Esophagus squamous epithelium (tissue), 4 donors: ENCODE measurements around the gene TMEM175.

Experiments used
- POLR2A ChIP-seq, 4 donors: fragments of 450-650 bp; IDR thresholded peaks; one replicate each; pipeline ENCODE4 v1.6.1; 2017; ENCODE audit warnings: antibody characterized with exemption in 4 of 4, mild to moderate bottlenecking in 4 of 4, moderate library complexity in 3 of 4
- TF ChIP-seq, protein P1 (sequence below), 6 experiments: fragments of 450-650 bp in 4 of 6; fragments of 200-600 bp in 2 of 6; sonication (generic) in 2 of 6; IDR thresholded peaks; one replicate each; pipeline ENCODE4 v1.5.1; 2016 to 2019; ENCODE audit warnings: antibody characterized with exemption in 6 of 6, mild to moderate bottlenecking in 4 of 6, moderate library complexity in 4 of 6

GRCh38 chr4:901192-901910 is 30.9 kb upstream of the TMEM175 start:
- TF ChIP-seq POLR2A (IDR thresholded peaks at IDR 0.05) = no peak
- TF ChIP-seq, protein P1, sequence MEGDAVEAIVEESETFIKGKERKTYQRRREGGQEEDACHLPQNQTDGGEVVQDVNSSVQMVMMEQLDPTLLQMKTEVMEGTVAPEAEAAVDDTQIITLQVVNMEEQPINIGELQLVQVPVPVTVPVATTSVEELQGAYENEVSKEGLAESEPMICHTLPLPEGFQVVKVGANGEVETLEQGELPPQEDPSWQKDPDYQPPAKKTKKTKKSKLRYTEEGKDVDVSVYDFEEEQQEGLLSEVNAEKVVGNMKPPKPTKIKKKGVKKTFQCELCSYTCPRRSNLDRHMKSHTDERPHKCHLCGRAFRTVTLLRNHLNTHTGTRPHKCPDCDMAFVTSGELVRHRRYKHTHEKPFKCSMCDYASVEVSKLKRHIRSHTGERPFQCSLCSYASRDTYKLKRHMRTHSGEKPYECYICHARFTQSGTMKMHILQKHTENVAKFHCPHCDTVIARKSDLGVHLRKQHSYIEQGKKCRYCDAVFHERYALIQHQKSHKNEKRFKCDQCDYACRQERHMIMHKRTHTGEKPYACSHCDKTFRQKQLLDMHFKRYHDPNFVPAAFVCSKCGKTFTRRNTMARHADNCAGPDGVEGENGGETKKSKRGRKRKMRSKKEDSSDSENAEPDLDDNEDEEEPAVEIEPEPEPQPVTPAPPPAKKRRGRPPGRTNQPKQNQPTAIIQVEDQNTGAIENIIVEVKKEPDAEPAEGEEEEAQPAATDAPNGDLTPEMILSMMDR (IDR thresholded peaks at IDR 0.05) = no peak
